B cell (primary cell): ENCODE data around the gene LIG3. TPM values are rescaled to one million over a fixed set of nuclear protein-coding genes. Genes with fewer than 3 reads are reported as not detected.
"Not testable (repeated sequence)": the region's sequence is repeated elsewhere in the genome, so short reads cannot be mapped to it uniquely, and the experiment has no call there.

Source experiments
- ATAC-seq: fragments of 200-7000 bp; cut with Tn5 transposase; one replicate; pipeline ENCODE4 v1.10.0; 2021; ENCODE audit warnings: low read depth, mild to moderate bottlenecking, moderate number of reproducible peaks, moderate library complexity
- CTCF ChIA-PET: fragments of 350-600 bp; sonication (Branson Sonifier 250); formaldehyde crosslinking; loops from one replicate; lab custom pipeline; 2021; ENCODE audit warnings: antibody characterized with exemption, inconsistent platforms; lab: Charles Lee
- POLR2A ChIA-PET: fragments of 350-600 bp; sonication (Branson Sonifier 250); formaldehyde crosslinking; loops from one replicate; lab custom pipeline; 2021; ENCODE audit warnings: antibody characterized with exemption; lab: Charles Lee
- DNase-seq: peaks from one replicate; pipeline ENCODE4 v3.0.0; 2013
- H2AFZ ChIP-seq: 2 replicates; pipeline ENCODE4 v1.6.1; 2012; ENCODE audit warnings: mild to moderate bottlenecking, low read depth, low read length; ENCODE audit not compliant: insufficient read depth, poor library complexity, severe bottlenecking
- H3K27ac ChIP-seq, 2 donors: 1 replicate in 1 of 2; 2 replicates in 1 of 2; pipeline ENCODE4 v1.5.1; 2012 to 2013; ENCODE audit warnings: low read length in 2 of 2, mild to moderate bottlenecking in 2 of 2, moderate library complexity in 1 of 2
- H3K27me3 ChIP-seq, 4 experiments: fragments of 200-600 bp in 1 of 4; sonication (generic) in 1 of 4; replicated peaks in 1 of 4; 1 replicate in 2 of 4; 2 replicates in 2 of 4; pipeline versions ENCODE4 v1.6.1 to v1.7.0; 2013 to 2016; ENCODE audit warnings: low read length in 3 of 4, mild to moderate bottlenecking in 2 of 4, mixed read lengths in 1 of 4, moderate library complexity in 1 of 4; ENCODE audit not compliant: insufficient read depth in 4 of 4, control insufficient read depth in 3 of 4; ENCODE audit errors: control extremely low read depth in 1 of 4
- H3K36me3 ChIP-seq, 2 experiments: replicated peaks in 1 of 2; 1 replicate in 1 of 2; 2 replicates in 1 of 2; pipeline versions ENCODE4 v1.6.1 to v1.7.1; 2013; ENCODE audit warnings: low read length in 1 of 2; ENCODE audit not compliant: insufficient read depth in 2 of 2, control insufficient read depth in 1 of 2; ENCODE audit errors: control extremely low read depth in 1 of 2, extremely low read depth in 1 of 2
- H3K4me1 ChIP-seq, 2 donors: fragments of 200-600 bp in 1 of 2; sonication (generic) in 1 of 2; 1 replicate in 1 of 2; 2 replicates in 1 of 2; pipeline versions ENCODE4 v1.5.1 to v1.6.1; 2013 to 2017; ENCODE audit warnings: low read length in 2 of 2; ENCODE audit not compliant: control insufficient read depth in 2 of 2, insufficient read depth in 2 of 2
- H3K4me2 ChIP-seq: replicated peaks from 2 replicates; pipeline ENCODE3; 2012; ENCODE audit warnings: mild to moderate bottlenecking, low read depth, low read length; ENCODE audit not compliant: poor library complexity, severe bottlenecking
- H3K4me3 ChIP-seq, 5 experiments: fragments of 200-600 bp in 1 of 5; sonication (generic) in 1 of 5; 1 replicate in 3 of 5; 2 replicates in 2 of 5; pipeline versions ENCODE4 v1.5.1 to v1.7.0; 2011 to 2016; ENCODE audit warnings: low read length in 4 of 5, mild to moderate bottlenecking in 4 of 5, low read depth in 2 of 5, control low read depth in 1 of 5, moderate library complexity in 1 of 5; ENCODE audit not compliant: insufficient read depth in 1 of 5; ENCODE audit errors: control extremely low read depth in 1 of 5, extremely low read depth in 1 of 5
- H3K79me2 ChIP-seq: fragments of 200-600 bp; sonication (generic); one replicate; pipeline ENCODE4 v1.6.0; 2016; ENCODE audit warnings: low read length; ENCODE audit not compliant: control insufficient read depth, insufficient read depth
- H3K9ac ChIP-seq: fragments of 200-600 bp; sonication (generic); 2 replicates; pipeline ENCODE4 v1.6.1; 2017; ENCODE audit warnings: mild to moderate bottlenecking, low read length, moderate library complexity
- H3K9me3 ChIP-seq, 3 donors: one replicate each; pipeline versions ENCODE4 v1.6.1 to v1.7.1; 2013; ENCODE audit warnings: low read length in 2 of 3; ENCODE audit not compliant: control insufficient read depth in 2 of 3, insufficient read depth in 1 of 3; ENCODE audit errors: control extremely low read depth in 1 of 3
- H4K20me1 ChIP-seq: 2 replicates; pipeline ENCODE4 v1.6.0; 2012; ENCODE audit warnings: mild to moderate bottlenecking, low read length; ENCODE audit not compliant: insufficient read depth, control insufficient read depth, poor library complexity, severe bottlenecking
- H3K27ac Mint-ChIP-seq: one replicate; pipeline ENCODE4 v1.8.0; 2021; ENCODE audit warnings: mixed read lengths
- H3K27me3 Mint-ChIP-seq: one replicate; pipeline ENCODE4 v1.8.0; 2021; ENCODE audit warnings: mixed read lengths
- H3K4me1 Mint-ChIP-seq: one replicate; pipeline ENCODE4 v1.8.0; 2021; ENCODE audit warnings: mixed read lengths
- H3K4me3 Mint-ChIP-seq: one replicate; pipeline ENCODE4 v1.8.0; 2021; ENCODE audit warnings: mixed read lengths
- H3K9me3 Mint-ChIP-seq: one replicate; pipeline ENCODE4 v1.8.0; 2022; ENCODE audit warnings: mixed read lengths; ENCODE audit not compliant: insufficient read depth
- EZH2 ChIP-seq: IDR thresholded peaks from 2 replicates; pipeline ENCODE4 v1.6.1; 2012; ENCODE audit warnings: borderline replicate concordance, low read depth, mild to moderate bottlenecking, moderate library complexity, low read length; ENCODE audit not compliant: insufficient read depth, poor library complexity, severe bottlenecking
- WGBS: methylation state at CpG from one replicate; pipeline ENCODE4 v1.1.5; 2013; ENCODE audit warnings: missing lambda C conversion rate; ENCODE audit not compliant: insufficient coverage; 5-methylcytosine and 5-hydroxymethylcytosine counted together
- intact Hi-C: fragments of 100-400 bp; cut with micrococcal nuclease; formaldehyde crosslinking; loops from one replicate; pipeline ENCODE4 v1.10.0; 2022
- polyA minus RNA-seq: library from RNA; depleted of rRNA, polyadenylated mRNA; stranded (reverse); fragments of >200 nt; gene quantifications from 2 replicates; pipeline ENCODE4 v1.2.3, GENCODE V29; 2012
- polyA plus RNA-seq: library from polyadenylated mRNA; depleted of rRNA; stranded (reverse); fragments of >200 nt; gene quantifications from 2 replicates; pipeline ENCODE4 v1.2.3, GENCODE V29; 2012
- total RNA-seq, 2 donors: library from RNA; stranded (reverse); fragments of 120-200 nt in 1 of 2; gene quantifications; 1 replicate in 1 of 2; 2 replicates in 1 of 2; pipeline versions ENCODE4 v1.2.3 to v1.2.4, GENCODE V29; 2013 to 2022
- TF ChIP-seq, protein P1 (sequence below): fragments of 200-600 bp; IDR thresholded peaks from one replicate; pipeline ENCODE4 v1.8.0; 2022; ENCODE audit warnings: antibody characterized with exemption, mild to moderate bottlenecking

Gene LIG3
- total RNA-seq: 34.4 and 43.1 TPM in 2 replicates
- 17.2 TPM for total RNA-seq (2013)
- 8.8 and 9.2 TPM in 2 replicates for polyA plus RNA-seq
- 36.5 and 42.6 TPM in 2 replicates for polyA minus RNA-seq

DNA sequence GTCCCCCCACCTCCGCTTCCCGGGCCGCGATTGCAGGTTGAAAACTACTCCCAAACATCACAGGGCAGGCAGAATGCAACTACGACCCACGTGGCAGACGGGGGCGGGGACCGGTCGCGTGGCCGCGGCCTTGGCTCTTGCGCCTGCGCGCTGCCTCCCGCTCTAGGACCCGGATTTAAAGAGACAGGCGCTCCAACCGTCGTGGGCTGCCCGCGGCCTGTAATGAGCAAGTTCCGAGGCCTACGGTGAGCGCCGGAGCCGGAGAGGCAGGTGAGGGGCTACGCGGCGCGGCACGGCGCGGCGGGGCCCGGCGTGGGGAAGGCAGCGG is at the start of gene LIG3:
LIG3 (plus strand) TSS at position 160 of the 328 bp plus-strand sequence. CDS start 2,494 bp downstream, outside the sequence.
- peak within 1 kb of the TSS; percentile 93 for H3K9ac ChIP-seq
- DNase-seq (peak; percentile 96), ATAC-seq (peak; percentile 69)
- H4K20me1 ChIP-seq: no peaks in the 10 kb centered on the region
- Mint-ChIP-seq H3K4me3 (peak within 1 kb of the TSS; percentile 98), H3K27me3 (no peaks in the 10 kb centered on the region), H3K4me1 (peaks cover 28% of the 10 kb centered on the region), H3K27ac (peak within 1 kb of the TSS; percentile 99), H3K9me3 (no peaks in the 10 kb centered on the region)
- peaks cover 4% of the 10 kb centered on the region in 2 experiments for H3K36me3 ChIP-seq
- POLR2A ChIA-PET: interaction anchor here (1.5 to 2.0 kb wide), 3 partner anchors 19 to 109 kb away, joined by 3 to 7 read pairs (median 5); partner anchors contain the start of genes CCT6B and ZNF830
- intact Hi-C loops: loop anchor here (1.0 to 5.0 kb wide), 7 partner anchors 19 to 784 kb away; partner anchors contain the start of genes AP2B1, CCT6B, SLFN5 and ZNF830
- peak within 1 kb of the TSS; percentile 80 for H3K4me2 ChIP-seq
- H3K79me2 ChIP-seq: peaks cover 23% of the 10 kb centered on the region
- H3K27ac ChIP-seq: peak within 1 kb of the TSS; percentile 95 to 99
- WGBS: under 1% methylated on average over 39 of the region's 39 CpGs
- CTCF ChIA-PET: interaction anchor here (1.0 to 3.2 kb wide), 9 partner anchors 11 to 560 kb away, joined by 3 to 16 read pairs (median 7); partner anchors contain the start of genes CCT6B, RAD51D, RFFL and ZNF830
- peak within 1 kb of the TSS; percentile 90 for H2AFZ ChIP-seq
- no peak for TF ChIP-seq EZH2
- TF ChIP-seq, protein P1, sequence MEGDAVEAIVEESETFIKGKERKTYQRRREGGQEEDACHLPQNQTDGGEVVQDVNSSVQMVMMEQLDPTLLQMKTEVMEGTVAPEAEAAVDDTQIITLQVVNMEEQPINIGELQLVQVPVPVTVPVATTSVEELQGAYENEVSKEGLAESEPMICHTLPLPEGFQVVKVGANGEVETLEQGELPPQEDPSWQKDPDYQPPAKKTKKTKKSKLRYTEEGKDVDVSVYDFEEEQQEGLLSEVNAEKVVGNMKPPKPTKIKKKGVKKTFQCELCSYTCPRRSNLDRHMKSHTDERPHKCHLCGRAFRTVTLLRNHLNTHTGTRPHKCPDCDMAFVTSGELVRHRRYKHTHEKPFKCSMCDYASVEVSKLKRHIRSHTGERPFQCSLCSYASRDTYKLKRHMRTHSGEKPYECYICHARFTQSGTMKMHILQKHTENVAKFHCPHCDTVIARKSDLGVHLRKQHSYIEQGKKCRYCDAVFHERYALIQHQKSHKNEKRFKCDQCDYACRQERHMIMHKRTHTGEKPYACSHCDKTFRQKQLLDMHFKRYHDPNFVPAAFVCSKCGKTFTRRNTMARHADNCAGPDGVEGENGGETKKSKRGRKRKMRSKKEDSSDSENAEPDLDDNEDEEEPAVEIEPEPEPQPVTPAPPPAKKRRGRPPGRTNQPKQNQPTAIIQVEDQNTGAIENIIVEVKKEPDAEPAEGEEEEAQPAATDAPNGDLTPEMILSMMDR: no peak
- H3K9me3 ChIP-seq: no peaks in the 10 kb centered on the region
- peaks cover 15 to 16% of the 10 kb centered on the region in 2 donors for H3K4me1 ChIP-seq
- H3K4me3 ChIP-seq: peak within 1 kb of the TSS; percentile 23 to 98 (median 93)
- no peaks in the 10 kb centered on the region for H3K27me3 ChIP-seq

DNA sequence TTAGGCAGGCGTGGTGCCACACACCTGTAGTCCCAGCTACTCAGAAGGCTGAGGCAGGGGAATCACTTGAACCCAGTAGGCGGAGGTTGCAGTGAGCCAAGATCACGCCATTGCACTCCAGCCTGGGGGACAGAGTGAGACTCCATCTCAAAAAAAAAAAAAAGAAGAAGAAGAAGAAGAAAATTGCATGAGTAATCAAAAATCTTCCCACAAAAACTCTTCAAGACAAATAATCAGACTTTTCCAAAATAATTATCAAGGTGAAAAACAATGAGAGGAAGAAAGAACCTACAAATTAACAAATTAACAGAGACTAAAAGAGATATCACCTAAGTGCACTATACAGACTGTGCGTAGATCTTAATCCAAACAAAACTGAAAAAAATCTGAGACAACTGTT is 29.5 kb upstream of the LIG3 start:
- H2AFZ ChIP-seq, DNase-seq, H3K27ac Mint-ChIP-seq, ATAC-seq, POLR2A ChIA-PET, H3K4me3 ChIP-seq, H3K9me3 ChIP-seq, H3K4me3 Mint-ChIP-seq, H3K79me2 ChIP-seq, H3K4me1 ChIP-seq, H3K4me2 ChIP-seq, H4K20me1 ChIP-seq, intact Hi-C loops, H3K36me3 ChIP-seq, H3K27me3 ChIP-seq, H3K4me1 Mint-ChIP-seq, H3K9me3 Mint-ChIP-seq, H3K9ac ChIP-seq, H3K27ac ChIP-seq: not testable (repeated sequence)
- CTCF ChIA-PET: interaction anchor here (0.9 kb wide), 1 partner anchor 797 kb away, joined by 3 read pairs; no protein-coding TSS in a partner anchor
- peaks cover 11% of the 10 kb centered on the region for H3K27me3 Mint-ChIP-seq
- 100% methylated on average over 1 of the region's 4 CpGs for WGBS
